ENCODE measurements around the gene RPP30. TPM values are rescaled to one million over a fixed set of nuclear protein-coding genes. Genes with fewer than 3 reads are reported as not detected.

Gene RPP30
- total RNA-seq, 1 donor from 2014 or later, result 85.5 TPM

GRCh38 chr10:90834326-90834725, 37.4 kb upstream of the RPP30 start:
- DNase-seq (ENCODE audit: low spot score), result no peak
- Mint-ChIP-seq H3K36me3 (no peaks in the 10 kb centered on the region), H3K9me3 (peaks cover 3% of the 10 kb centered on the region), H3K27me3 (ENCODE audit: insufficient read depth, low read depth) (no peaks in the 10 kb centered on the region), H3K4me1 (no peaks in the 10 kb centered on the region), H3K4me3 (no peak overlapping the region), H3K27ac (no peak overlapping the region)
- no peak overlapping the region for H3K4me2 ChIP-seq
- H3K27me3 ChIP-seq, result no peaks in the 10 kb centered on the region
- no peaks in the 10 kb centered on the region for H3K9me3 ChIP-seq (ENCODE audit: low read depth)
- no peak overlapping the region for H3K27ac ChIP-seq
- TF ChIP-seq CTCF (IDR thresholded peaks at IDR 0.05) (no peak), EZH2 (IDR thresholded peaks at IDR 0.05) (no peak), EZH2phosphoT487 (IDR thresholded peaks at IDR 0.05) (no peak)
- H3K4me3 ChIP-seq, result no peak overlapping the region
- no peaks in the 10 kb centered on the region for H3F3A ChIP-seq (ENCODE audit: low read depth)
- H3K9ac ChIP-seq, result no peak overlapping the region
- no peaks in the 10 kb centered on the region for H4K20me1 ChIP-seq (ENCODE audit: low read depth)
- H3K36me3 ChIP-seq, result no peaks in the 10 kb centered on the region
- H2AFZ ChIP-seq (replicated peaks), result no peak overlapping the region
- no peaks in the 10 kb centered on the region for H3K79me2 ChIP-seq (ENCODE audit: low read depth)
- no peaks in the 10 kb centered on the region for H3K4me1 ChIP-seq

- no peak overlapping the region for H3K4me2 ChIP-seq
- no peak for DNase-seq (ENCODE audit: low spot score)
- H3K27me3 Mint-ChIP-seq (ENCODE audit: insufficient read depth, low read depth), result no peaks in the 10 kb centered on the region
Observed at GRCh38 chr10:90837486-90837885, 34.3 kb upstream of the RPP30 start.

GRCh38 chr10:90842725-90843124, 29.0 kb upstream of the RPP30 start:
- no peaks in the 10 kb centered on the region for H3K79me2 ChIP-seq (ENCODE audit: low read depth)
- no peak for DNase-seq (ENCODE audit: low spot score)
- no peak overlapping the region for H3K27ac Mint-ChIP-seq
- no peak overlapping the region for H2AFZ ChIP-seq (replicated peaks)
- H3K36me3 Mint-ChIP-seq, result no peaks in the 10 kb centered on the region
- H4K20me1 ChIP-seq (ENCODE audit: low read depth), result no peaks in the 10 kb centered on the region
- H3K4me3 ChIP-seq, result no peak overlapping the region
- H3K27me3 Mint-ChIP-seq (ENCODE audit: insufficient read depth, low read depth), result peaks cover 5% of the 10 kb centered on the region
- H3F3A ChIP-seq (ENCODE audit: low read depth), result no peaks in the 10 kb centered on the region
- no peaks in the 10 kb centered on the region for H3K36me3 ChIP-seq
- no peaks in the 10 kb centered on the region for H3K27me3 ChIP-seq
- H3K4me1 ChIP-seq, result no peaks in the 10 kb centered on the region
- H3K9ac ChIP-seq, result no peak overlapping the region
- no peak overlapping the region for H3K4me3 Mint-ChIP-seq
- H3K9me3 Mint-ChIP-seq, result no peaks in the 10 kb centered on the region
- H3K4me1 Mint-ChIP-seq, result no peaks in the 10 kb centered on the region
- H3K27ac ChIP-seq, result no peak overlapping the region
- TF ChIP-seq EZH2phosphoT487 (IDR thresholded peaks at IDR 0.05), result no peak
- TF ChIP-seq EZH2 (IDR thresholded peaks at IDR 0.05), result no peak
- TF ChIP-seq CTCF (IDR thresholded peaks at IDR 0.05), result no peak
- no peaks in the 10 kb centered on the region for H3K9me3 ChIP-seq (ENCODE audit: low read depth)
- H3K4me2 ChIP-seq, result no peak overlapping the region

More at GRCh38 chr10:90837486-90837885, 34.3 kb upstream of the RPP30 start:
- H3K36me3 Mint-ChIP-seq, result no peaks in the 10 kb centered on the region
- no peaks in the 10 kb centered on the region for H3K4me1 Mint-ChIP-seq
- no peaks in the 10 kb centered on the region for H3K4me1 ChIP-seq
- H3K79me2 ChIP-seq (ENCODE audit: low read depth), result no peaks in the 10 kb centered on the region
- no peak for TF ChIP-seq CTCF (IDR thresholded peaks at IDR 0.05)
- TF ChIP-seq EZH2phosphoT487 (IDR thresholded peaks at IDR 0.05), result no peak
- no peak for TF ChIP-seq EZH2 (IDR thresholded peaks at IDR 0.05)
- no peaks in the 10 kb centered on the region for H3K27me3 ChIP-seq
- H3K9ac ChIP-seq, result no peak overlapping the region
- no peak overlapping the region for H2AFZ ChIP-seq (replicated peaks)
- no peak overlapping the region for H3K4me3 Mint-ChIP-seq
- no peaks in the 10 kb centered on the region for H3K36me3 ChIP-seq
- H3K9me3 Mint-ChIP-seq, result no peaks in the 10 kb centered on the region
- no peak overlapping the region for H3K27ac ChIP-seq
- no peaks in the 10 kb centered on the region for H3F3A ChIP-seq (ENCODE audit: low read depth)
- H3K27ac Mint-ChIP-seq, result no peak overlapping the region
- H3K4me3 ChIP-seq, result no peak overlapping the region
- no peaks in the 10 kb centered on the region for H4K20me1 ChIP-seq (ENCODE audit: low read depth)
- no peaks in the 10 kb centered on the region for H3K9me3 ChIP-seq (ENCODE audit: low read depth)
